HG02938 (cell line): Measurements from ENCODE around the gene GDF10.

ENCODE experiments used
- ATAC-seq: cut with Tn5 transposase; IDR thresholded peaks from one replicate; pipeline ENCODE4 v1.9.1; 2021; ENCODE audit warnings: mild to moderate bottlenecking, moderate library complexity; ENCODE audit not compliant: unreplicated experiment

Gene GDF10

DNA sequence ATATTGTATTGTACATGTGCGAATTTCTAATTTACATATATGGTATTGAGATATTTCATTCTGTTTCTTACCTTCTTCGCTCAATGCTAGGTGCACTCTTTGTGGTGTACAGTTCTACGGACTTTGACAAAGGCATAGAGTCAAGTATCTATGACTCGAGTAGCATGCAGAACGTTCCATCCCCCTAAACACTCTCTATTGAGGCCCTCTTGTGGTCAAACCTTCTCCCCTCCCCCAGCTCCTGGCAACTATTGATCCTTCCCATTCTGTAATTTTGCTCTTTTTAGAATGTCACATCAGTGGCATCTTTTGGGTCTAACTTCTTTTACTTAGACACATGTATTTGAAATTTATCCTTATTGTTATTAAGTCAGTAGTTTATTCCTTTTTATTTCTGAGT is 30.7 kb upstream of the GDF10 start:
- ATAC-seq: no peak

DNA sequence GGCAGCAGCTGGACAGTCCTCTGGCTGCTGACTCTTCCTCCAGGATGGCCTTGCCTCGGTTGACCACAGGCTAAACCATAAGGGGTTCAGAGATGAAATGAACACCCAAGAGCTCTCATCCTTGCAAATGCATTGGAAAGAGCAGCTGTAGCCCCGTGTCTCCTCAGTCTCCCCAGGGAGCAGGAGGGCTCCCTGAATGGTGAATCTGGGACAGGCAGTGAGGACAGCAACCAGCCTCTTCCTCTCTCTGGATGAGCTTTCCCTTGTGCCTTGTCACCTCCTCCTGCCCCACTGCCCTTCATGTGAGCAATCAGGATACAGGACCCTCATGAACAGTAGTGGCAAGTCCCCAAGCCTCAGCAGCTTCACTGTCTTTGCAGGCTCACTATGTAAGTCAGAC is 23.9 kb upstream of the GDF10 start:
- ATAC-seq: no peak

DNA sequence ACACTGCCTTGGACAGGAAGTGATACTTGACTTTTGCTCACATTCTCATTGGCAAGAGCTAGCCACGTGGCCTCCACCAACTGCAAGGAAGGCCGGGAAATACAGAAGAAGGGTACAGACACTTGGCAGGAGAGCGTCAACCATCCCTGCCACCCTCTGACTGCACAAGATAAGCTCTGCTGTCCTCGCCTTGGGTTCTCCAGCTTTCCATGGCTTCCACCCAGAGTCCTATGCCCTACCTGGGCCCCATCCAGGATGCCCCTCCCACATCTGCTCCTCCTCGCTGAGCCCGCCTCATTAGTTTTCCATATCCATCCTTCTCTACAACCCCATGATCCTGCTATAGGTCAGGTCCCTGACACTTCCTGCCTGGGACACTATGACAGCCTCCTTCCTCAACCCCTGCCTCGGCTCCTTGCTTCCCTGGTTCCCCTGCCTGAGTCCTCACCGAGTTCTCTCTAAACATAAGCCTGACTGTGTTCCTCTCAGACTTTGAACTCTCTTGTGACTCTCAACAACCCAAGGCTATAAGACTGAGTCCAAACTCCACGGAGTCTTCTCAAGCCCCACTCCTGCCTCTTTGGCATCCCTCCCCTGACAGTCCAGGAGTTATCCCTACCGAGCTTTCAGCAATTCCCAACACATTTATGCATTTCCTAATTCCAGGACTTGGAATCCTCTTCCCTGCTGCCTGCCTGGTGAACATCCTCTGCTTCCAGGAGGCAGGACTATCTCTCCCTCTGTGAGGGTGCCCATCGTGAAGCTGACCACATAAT is 23.2 kb upstream of the GDF10 start:
- ATAC-seq: no peak

DNA sequence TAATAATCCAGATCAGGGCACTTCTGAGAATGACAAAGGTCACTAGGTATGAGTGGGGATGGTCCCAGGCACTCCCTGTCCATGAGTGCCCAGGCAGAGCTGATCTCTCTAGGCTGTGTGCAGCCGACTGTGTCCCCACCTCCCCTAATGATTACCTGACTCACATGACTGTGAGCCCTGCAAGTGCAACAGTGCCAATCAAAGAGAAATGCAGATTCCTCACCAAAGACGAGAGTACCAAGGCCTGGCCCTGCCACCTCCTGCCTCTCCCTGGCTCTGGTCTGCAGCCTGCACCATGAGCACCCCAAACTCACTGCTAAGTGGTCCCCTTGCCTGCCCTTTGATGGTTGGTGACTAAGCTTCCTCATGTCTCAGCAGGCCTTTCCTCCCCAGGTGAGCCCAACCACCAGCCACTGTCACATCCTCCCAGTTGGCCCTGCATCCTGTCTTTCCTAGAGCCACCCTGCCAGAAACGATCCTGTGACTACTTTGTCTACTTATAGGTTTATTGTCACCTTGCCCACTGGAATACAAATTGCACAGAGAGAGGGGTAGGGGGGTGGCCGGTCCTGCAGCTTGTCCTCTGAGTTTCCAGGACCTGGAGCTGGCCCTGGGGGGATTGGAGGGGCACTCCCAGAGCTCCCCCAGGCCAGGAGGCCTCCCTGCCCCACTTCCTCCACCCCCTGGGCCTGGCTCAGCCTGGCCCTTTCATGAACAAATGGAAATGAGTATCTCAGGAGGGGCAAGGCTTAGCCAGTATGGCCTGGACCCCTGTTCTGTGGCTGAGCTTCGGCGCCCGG is 22.4 kb upstream of the GDF10 start:
- ATAC-seq: no peak

DNA sequence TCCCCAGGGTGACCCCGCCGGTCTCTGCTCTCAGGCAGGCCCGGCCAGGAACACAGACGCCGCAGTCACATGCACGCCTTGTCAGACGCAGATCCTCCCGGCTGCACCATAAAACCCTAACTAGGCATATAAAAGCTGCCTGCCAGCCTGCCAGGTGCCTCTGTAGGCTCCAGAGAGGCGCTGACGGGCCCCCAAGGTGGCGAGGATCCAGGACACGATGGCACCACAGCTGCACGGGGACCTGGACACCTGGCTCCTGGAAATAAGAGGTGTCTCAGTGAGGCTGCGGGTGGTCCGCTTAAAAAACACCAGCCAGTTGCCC is 21.9 kb upstream of the GDF10 start:
- no peak for ATAC-seq

DNA sequence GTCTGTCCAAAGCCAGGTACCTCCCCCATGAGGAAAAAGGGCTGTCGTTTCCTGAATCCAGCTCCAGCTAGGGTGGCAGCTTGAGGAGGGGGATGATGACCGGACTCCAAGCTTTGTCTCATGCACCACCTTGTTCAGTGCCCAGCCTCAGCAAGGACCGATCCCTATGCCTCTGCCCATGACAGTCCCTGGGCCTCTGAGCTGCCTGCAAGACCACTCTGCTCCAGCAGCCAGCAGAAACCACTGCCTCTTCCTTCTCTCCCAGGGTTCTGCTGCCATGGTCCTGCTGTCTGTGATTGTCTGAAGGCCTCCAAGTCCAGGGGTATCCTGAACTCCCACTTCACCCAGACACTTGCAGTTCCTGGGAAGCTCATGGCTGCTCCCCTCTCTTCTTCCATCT is 21.3 kb upstream of the GDF10 start:
- ATAC-seq: no peak

DNA sequence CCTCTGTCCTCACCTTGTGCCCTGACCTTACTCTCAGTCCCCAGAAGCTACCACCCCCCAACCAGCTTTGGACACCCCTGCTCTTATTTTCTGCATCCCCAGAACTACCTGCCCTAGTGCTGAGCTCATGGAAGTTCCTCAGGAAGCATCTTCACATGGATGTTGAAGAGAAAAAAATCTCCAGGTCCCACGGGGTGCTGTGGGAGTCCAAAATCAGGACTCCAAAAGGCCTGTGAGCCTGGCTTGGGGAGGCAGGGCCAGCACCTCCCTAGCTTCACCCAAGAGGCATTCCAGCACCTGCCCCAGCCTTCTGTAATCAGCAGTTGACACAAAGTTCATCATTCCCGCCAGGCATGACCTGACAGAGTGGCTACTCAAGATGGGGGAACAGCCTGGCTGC is 20.7 kb upstream of the GDF10 start:
- ATAC-seq: no peak

DNA sequence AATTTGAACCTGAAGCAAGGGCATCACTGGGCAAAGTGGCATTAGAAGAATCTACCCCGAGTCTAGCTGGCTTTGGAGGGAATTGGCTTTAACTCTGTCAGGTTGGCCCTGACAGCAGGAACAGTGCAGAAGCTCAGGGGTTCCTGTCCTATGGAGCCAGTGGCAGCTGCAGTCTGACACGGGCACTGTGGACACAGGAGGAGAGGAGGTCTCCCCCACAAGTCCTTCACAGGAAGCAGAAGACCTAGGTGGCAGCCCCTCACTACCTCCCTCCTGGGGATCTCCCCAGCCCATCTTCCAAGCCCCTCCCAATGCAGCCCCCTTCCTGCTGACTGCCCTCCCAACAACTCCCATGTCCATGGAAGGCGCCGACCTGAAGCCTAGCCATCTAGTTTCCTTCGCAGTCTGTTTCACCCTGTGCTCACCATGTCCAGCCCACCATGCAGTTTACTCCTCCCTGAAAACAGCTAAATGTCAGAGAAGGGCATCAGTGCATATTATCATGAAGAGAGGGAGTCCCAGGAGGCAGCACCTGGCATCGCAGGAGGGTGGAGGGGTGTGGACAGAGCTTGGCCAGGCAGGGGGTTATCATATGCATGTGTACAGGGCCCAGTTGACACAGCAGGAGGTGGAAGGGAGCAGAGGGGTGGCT is 17.9 kb upstream of the GDF10 start:
- no peak for ATAC-seq

DNA sequence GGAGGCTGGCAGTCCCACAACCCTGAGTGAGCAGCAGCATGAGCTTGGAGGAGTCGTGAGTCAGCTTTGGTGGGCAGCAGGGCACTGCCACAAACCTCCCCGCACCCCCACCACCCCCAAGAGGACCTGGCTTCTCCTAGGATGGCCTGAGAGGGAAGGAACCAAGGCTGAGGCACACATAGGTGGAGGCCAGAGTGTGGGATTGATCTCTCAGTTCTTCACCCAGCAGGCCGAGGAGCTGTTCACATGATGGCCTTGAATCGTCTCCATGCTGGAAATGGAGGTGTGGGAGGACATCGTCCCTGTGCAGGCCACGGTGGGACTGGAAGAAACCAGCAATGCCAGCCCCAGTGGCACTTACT is 17.4 kb upstream of the GDF10 start:
- no peak for ATAC-seq

DNA sequence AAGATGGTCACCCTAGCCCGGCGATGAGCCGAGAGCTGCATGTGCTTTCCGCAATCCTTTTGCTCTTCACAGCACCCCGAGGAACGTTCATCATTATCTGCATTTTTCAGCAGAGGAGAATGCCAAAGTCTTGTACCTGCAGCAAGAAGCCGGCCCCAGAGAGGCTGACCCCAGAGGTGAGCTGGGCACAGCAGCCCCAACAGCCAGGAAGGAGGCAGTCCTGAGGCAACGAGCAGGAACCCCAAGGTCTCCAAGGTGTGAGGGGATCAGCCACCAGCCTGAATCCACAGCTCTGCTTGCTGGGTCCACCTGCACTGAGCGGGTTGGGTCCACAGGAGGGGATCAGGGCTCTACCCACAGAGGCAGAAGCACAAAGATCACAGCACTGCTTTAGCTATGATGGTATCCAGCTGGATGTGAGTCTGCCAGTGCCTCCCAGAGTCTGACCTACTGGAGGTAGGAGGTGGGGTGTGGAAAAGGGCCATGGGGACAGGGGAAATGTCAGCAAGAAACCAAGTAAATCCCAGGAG is 16.8 kb upstream of the GDF10 start:
- ATAC-seq: no peak

DNA sequence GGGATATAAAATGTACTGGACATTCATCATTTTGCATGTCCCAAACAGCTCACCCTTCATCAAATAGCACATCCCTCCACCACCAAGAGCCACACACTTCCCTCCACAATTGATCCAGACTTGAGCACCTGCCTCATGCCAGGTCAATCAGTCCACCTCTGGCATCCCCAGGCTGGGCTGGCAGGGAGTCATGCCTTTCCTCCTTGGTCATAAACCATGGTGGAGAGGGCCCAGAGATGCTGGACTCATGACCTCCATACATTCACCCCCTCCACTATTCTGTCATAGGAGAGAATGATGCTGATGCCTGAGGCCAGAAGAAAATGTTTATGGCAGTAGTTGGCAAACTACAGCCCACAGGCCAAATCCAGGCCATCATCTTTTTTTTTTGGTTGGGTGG is 16.1 kb upstream of the GDF10 start:
- ATAC-seq: no peak

DNA sequence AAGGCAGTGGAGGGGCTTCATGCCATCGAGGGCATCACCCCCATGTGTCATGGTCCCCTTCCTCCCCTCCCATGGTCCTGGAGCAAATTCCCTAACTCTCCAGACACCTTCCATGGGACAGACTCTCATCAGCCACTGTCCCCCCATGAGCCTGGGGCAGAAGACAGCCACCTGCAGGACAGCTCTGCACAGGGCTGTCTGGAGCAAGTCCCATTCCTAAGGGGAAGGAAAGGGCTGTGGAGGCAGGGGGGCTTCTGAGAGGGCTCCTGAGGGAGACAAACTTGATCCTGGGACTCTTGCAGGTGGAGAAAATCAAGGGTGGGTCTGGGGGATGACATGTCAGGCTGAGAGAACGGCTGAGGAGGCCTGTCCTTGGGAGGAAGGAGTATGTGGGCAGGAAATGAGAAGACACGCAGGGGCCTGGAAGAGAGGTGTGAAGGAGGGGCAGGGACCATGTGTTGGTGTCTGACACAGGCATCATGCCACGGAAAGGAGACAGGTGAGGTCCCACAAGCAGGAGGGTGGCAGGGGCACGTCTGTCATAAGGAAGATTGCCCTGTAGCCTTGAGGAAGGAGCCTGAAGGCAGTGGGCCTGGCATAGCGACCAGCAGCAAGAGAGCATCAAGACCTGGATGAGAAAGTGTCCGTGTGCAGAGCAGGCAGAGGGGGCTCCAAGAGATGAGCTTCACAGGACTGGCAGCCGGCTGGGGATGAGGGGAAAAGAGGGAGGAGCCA is 14.4 kb upstream of the GDF10 start:
- ATAC-seq: no peak

DNA sequence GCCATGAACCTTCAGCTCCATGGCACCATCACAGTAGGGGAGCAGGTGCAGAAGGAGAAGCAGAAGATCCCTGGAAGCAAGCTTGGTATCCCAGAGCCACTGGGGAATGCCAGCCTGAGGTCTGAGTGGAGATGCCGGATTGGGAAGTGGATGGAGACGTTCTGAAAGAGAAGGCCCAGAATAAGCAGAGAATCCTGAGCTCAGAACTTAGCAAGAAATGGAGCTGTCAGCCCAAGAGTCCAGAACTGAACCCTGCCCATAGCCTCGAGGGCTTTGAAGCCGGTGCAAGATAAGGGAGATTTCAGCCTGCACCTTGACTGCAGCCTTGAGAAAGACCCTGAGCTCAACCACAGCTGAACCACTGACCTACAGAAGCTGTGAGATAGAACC is 13.9 kb upstream of the GDF10 start:
- no peak for ATAC-seq

DNA sequence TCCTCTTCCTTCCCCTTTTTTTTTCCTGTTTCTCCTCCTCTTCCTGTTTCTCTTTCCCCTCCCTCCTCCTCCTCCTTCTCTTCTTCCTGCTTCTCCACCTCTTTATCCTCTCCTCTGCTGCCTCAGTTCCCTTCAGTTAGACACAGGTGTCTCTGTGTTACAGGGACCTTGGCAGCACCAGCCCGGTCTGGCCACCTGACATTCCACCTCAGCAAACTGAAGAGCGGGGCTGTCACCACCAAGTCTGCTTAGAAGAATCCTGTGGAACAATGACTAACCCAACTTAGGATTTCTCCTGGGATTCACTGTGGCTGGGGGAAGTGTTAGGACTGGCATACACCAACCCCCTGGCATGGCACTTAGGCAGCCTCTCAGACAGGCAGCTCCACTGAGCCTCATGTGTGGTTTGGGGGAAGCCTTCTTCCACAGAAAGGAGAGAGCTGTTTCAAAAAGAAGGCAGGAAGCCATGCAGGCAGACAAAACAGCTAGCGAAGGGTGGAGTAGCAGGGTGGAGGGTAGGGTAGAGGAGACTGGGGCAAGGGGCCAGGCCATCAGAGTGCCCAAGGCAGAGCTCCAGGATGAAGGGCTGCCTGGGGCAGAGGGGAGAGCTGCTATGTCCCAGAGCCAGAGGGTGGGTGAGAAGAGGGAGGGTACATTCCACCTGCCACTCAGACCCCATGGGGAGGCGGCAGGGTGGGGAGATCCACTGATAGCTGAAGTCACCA is 13.2 kb upstream of the GDF10 start:
- no peak for ATAC-seq

DNA sequence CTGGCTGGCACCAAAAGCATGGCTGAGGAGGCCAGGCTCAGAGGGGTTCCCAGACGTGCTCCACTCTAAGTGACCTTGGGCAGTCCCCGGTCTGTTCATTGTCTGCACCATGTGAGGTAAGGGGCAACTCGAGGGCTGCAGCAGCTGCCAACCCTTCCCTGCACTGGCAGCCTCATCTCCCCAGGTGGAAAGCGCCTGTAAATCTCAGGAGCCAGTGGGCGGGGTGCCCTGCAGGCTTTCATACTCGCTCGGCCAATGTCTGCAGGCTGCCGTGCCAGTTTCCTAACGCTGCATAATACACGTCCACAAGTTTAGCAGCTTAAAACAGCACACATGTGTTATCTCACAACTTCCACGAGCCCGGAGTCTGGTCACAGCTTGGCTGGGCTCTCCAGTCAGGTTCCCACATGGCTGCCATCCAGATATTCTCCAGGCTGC is 12.6 kb upstream of the GDF10 start:
- ATAC-seq: no peak

DNA sequence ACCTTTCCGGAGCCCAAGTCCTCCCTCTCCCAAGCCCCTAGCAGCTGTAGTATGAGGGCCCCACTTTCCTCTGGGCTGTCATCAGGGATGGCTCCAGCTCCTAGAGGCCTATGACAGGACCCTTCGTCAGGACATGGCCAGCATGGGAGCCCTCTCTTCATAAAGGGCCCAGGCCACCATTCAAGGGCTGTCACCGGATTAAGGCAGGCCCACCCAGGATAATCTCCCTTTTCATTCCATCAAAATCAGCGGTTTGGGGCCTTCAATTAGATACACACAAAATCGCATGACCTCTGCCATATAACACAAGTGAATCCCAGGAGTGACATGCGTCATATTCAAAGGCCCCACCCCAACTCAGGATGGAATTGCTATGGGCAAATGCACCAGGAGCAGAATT is 12.2 kb upstream of the GDF10 start:
- no peak for ATAC-seq

DNA sequence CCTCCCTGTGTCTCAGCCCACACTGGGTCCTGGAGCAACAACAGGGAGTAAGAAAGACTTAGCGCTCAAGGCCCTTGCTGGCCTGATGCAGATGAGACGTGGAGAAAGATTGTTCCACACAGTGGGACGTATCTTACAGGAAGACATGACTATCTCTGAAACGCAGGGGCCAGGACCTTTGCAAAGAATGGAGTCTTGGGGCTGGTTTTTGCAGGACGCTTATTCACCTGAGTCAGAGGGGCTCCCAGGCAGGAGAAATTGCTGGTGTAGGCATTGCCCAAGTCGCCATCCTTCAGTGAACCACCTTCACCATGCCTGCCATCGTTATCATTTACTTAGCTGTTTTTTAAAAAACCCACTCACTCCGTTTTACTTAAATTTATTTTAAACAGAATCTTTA is 11.8 kb upstream of the GDF10 start:
- ATAC-seq: no peak

DNA sequence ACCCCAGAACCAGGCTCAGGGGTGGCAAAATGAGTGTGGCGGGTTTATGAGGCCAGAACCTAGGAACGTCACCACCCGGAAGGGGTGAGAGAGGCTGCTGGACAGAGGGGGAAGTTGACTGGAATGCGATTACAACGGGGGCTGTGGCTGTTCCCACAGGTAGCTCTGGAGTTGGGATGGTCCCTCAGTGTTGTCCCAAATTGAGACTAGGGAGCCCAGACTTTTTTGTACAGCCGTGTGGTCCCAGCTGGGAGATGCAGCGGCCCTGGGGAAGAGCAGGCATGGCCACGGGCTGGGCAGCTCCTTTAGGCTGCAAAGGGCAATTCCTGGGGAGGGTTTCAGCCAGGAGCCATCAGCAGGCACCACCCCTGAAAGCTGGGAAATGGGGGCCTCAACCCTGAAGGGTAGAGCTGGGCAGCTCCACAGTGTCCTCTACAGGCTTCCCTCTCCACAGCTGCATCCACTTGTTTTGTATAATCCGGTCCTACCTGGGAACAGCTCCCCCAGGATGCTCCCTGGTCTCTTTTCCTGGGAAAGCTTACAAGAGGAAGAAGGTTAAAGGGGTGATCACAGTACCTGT is 11.0 kb upstream of the GDF10 start:
- ATAC-seq: no peak

DNA sequence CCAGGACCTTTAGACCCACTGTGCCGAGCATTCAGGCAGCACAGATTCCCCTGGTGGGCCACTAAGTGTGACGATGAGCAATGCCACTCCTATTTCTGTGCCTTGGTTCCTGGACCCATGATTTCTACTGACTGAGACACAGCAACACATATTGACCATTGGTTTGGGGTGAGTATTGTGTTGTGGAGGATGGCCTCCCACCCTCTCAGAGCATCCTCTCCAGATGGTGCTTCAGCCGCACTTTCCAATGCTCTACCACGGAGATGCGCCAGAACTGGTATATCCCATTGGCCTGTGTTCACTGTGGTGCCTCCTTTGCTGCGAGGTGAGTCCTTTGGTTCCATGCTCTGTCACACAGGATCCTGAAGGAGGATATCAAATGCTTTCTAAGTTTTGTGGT is 10.1 kb upstream of the GDF10 start:
- ATAC-seq: no peak

DNA sequence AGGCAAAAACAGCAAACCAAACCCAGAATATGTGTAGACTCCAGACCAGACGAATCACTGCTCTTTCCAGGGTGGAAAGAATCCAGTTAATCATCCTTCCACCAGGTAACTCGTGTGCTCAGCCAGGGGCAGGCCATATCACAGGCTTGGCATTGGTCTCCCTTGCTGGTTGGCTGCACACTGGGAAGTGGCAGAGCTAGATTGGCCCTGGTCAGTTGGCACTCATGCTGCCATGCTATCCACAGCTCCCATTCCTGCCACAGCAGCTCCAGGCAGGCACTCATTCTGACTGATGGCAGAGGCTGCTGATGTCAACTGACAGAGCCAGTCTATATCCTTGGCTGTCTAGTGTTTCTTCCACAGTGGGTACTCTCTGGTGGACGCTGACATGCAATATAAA is 9.7 kb upstream of the GDF10 start:
- ATAC-seq: no peak
